Endothelial cell (in vitro differentiated cells): ENCODE measurements around the gene RAPGEF5. TPM values are rescaled to one million over a fixed set of nuclear protein-coding genes. Genes with fewer than 3 reads are reported as not detected.

Experiments
- DNase-seq: peaks from one replicate; pipeline ENCODE4 v3.0.0; 2021; ENCODE audit warnings: low spot score
- H3K27ac Mint-ChIP-seq: one replicate; pipeline ENCODE4 v1.8.0; 2021; ENCODE audit warnings: mixed read lengths, inconsistent platforms; ENCODE audit not compliant: unreplicated experiment
- H3K27me3 Mint-ChIP-seq: one replicate; pipeline ENCODE4 v1.8.0; 2021; ENCODE audit warnings: mild to moderate bottlenecking, moderate library complexity, mixed read lengths, inconsistent platforms; ENCODE audit not compliant: unreplicated experiment
- H3K36me3 Mint-ChIP-seq: one replicate; pipeline ENCODE4 v1.8.0; 2021; ENCODE audit warnings: mild to moderate bottlenecking, low read depth, mixed read lengths, inconsistent platforms; ENCODE audit not compliant: unreplicated experiment
- H3K4me1 Mint-ChIP-seq: one replicate; pipeline ENCODE4 v1.8.0; 2021; ENCODE audit warnings: mild to moderate bottlenecking, mixed read lengths, inconsistent platforms; ENCODE audit not compliant: unreplicated experiment
- H3K4me3 Mint-ChIP-seq: one replicate; pipeline ENCODE4 v1.8.0; 2021; ENCODE audit warnings: mild to moderate bottlenecking, mixed read lengths, inconsistent platforms; ENCODE audit not compliant: unreplicated experiment
- H3K9me3 Mint-ChIP-seq: one replicate; pipeline ENCODE4 v1.8.0; 2021; ENCODE audit warnings: mixed read lengths, inconsistent platforms; ENCODE audit not compliant: unreplicated experiment
- total RNA-seq: library from RNA; stranded (reverse); fragmentation: NEBNext Ultra II Directional; extraction: Animal tissue kit (Norgen Biotek cat#: 25700); gene quantifications from one replicate; pipeline ENCODE4 v1.2.1, GENCODE V29; 2021; ENCODE audit not compliant: unreplicated experiment
- TF ChIP-seq, protein P1 (sequence below): fragments of 200-600 bp; sonication (generic); IDR thresholded peaks from one replicate; pipeline ENCODE4 v1.5.0; 2021; ENCODE audit warnings: antibody characterized with exemption; ENCODE audit not compliant: unreplicated experiment

RAPGEF5 gene
- total RNA-seq, 1 donor from 2014 or later: 135 TPM

DNA sequence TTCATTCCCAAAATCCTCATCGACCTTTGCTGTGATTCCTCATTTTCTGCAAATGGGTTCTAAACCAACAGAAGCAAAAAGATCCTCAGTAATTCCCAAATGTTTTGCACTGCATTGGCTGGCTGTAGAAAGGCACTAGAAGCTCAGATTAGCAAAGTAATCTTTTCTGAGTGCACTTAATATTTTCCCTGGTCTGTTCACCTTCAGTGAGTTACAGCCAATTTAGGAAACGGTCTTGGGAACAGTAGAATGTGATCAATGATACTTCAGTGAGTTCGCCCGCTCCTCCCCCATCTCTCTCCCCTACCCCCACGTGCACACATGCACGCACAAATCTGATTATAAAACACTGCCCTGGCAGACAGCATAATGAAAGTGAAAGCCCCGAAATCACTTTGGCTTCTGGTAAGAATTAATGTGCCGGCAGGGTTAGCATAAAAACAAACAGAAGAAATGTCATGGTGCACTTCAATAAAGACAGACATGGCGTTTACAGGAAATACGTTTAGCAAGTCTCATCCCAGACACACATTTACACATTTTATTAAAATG, 209.9 kb downstream of the RAPGEF5 start:
- DNase-seq: no peak
- peaks cover 62% of the 10 kb centered on the region for H3K36me3 Mint-ChIP-seq
- peaks cover 30% of the 10 kb centered on the region for H3K4me1 Mint-ChIP-seq
- peaks cover 7% of the 10 kb centered on the region for H3K27me3 Mint-ChIP-seq
- no peak overlapping the region for H3K27ac Mint-ChIP-seq
- no peaks in the 10 kb centered on the region for H3K9me3 Mint-ChIP-seq
- TF ChIP-seq, protein P1, sequence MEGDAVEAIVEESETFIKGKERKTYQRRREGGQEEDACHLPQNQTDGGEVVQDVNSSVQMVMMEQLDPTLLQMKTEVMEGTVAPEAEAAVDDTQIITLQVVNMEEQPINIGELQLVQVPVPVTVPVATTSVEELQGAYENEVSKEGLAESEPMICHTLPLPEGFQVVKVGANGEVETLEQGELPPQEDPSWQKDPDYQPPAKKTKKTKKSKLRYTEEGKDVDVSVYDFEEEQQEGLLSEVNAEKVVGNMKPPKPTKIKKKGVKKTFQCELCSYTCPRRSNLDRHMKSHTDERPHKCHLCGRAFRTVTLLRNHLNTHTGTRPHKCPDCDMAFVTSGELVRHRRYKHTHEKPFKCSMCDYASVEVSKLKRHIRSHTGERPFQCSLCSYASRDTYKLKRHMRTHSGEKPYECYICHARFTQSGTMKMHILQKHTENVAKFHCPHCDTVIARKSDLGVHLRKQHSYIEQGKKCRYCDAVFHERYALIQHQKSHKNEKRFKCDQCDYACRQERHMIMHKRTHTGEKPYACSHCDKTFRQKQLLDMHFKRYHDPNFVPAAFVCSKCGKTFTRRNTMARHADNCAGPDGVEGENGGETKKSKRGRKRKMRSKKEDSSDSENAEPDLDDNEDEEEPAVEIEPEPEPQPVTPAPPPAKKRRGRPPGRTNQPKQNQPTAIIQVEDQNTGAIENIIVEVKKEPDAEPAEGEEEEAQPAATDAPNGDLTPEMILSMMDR: no peak
- H3K4me3 Mint-ChIP-seq: no peak overlapping the region

DNA sequence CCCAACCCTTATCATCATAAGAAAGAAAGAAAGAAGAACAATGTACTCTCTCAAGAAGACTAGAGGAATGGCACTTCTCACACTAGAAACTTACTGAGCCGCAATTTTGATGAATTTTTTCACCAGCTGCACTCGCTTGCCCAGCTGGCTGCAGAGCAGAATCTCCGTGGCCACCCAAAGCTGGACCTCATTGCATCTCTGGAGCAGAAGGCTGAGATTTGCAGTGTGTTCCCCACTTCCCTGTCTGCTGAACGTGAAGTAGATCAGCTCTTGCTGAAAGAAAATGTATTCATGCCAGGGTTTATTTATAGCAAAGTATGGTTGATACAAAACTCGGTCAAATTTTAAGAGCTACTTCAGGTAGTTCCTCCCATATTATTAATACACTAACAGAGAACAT, 212.0 kb downstream of the RAPGEF5 start:
- no peak for DNase-seq
- TF ChIP-seq, protein P1: no peak
- Mint-ChIP-seq H3K4me3 (peak overlapping the region; percentile 59), H3K36me3 (peaks cover 67% of the 10 kb centered on the region), H3K27ac (no peak overlapping the region), H3K9me3 (no peaks in the 10 kb centered on the region), H3K27me3 (peaks cover 10% of the 10 kb centered on the region), H3K4me1 (peaks cover 32% of the 10 kb centered on the region)

DNA sequence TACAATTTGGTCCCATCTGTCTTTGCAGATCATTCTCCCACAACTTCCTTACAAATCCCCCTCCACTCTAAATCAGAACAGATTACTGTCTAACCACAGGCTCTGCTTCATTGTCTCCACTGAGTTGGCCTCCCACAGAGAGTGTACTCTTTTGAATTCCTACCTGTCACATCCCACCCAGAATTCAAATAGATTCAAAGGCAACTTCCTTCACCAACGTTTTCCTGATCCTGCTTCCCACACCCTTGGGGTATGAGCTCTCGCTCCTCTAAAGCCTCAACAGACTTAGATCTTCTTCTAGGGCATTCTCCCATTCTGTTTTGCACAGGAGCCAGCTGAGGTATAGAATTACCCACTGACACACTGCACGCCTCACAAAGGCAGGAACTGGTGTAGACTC, 213.5 kb downstream of the RAPGEF5 start:
- Mint-ChIP-seq H3K27me3 (peaks cover 10% of the 10 kb centered on the region), H3K4me1 (peaks cover 37% of the 10 kb centered on the region), H3K36me3 (peaks cover 74% of the 10 kb centered on the region), H3K9me3 (no peaks in the 10 kb centered on the region), H3K4me3 (peak overlapping the region; percentile 10), H3K27ac (peak overlapping the region; percentile 2)
- TF ChIP-seq, protein P1: no peak
- DNase-seq: no peak

DNA sequence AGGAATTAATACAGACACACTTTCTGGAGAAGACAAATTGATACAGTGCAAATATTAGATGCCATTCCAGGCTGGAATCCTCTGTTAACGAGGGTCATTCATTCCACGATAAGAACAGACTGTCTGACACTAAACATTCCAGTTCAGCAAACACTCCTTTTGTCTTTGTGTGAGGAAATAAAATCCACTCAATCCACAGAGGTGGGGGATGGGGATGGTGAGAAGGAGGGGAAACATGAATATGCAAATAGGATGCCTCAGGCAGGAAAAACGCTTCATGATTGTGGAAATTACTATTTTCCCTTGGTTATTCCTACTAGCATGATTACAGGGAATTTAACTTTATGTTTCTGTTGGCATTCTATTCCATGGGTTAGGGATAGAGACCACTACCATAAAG, 214.4 kb downstream of the RAPGEF5 start:
- no peaks in the 10 kb centered on the region for H3K9me3 Mint-ChIP-seq
- H3K4me3 Mint-ChIP-seq: peak overlapping the region; percentile 23
- H3K4me1 Mint-ChIP-seq: peaks cover 37% of the 10 kb centered on the region
- TF ChIP-seq, protein P1: no peak
- H3K27ac Mint-ChIP-seq: no peak overlapping the region
- peaks cover 10% of the 10 kb centered on the region for H3K27me3 Mint-ChIP-seq
- no peak for DNase-seq
- H3K36me3 Mint-ChIP-seq: peaks cover 74% of the 10 kb centered on the region

DNA sequence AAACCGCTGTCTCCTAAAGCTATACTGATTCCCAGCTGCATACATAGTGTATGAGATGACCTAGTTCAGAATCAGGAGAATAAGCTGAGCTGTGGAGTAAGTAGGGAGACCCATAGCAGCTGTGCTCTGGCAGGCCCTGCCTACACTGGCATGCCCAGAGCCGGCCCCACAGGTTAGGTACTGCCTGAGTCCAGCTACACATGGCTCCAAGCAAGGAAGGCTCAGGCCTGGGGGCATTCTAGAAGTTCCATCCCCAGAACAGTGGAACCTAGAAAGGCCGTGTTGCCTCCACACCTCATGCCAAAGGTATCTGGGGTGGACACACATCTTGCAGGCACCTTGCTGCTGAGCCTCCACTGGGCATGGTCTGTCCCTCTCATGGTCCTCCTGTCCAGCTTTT, 215.6 kb downstream of the RAPGEF5 start:
- TF ChIP-seq, protein P1: no peak
- Mint-ChIP-seq H3K4me3 (no peak overlapping the region), H3K36me3 (peaks cover 72% of the 10 kb centered on the region), H3K9me3 (no peaks in the 10 kb centered on the region), H3K27ac (no peak overlapping the region), H3K27me3 (peaks cover 10% of the 10 kb centered on the region), H3K4me1 (peaks cover 37% of the 10 kb centered on the region)
- no peak for DNase-seq
